Stimulated activated CD4-positive, alpha-beta T cell treated with anti-CD3 and anti-CD28 coated beads, Interleukin-15, amount 100 ng/mL, for 48 hours (primary cell): Measurements from ENCODE around the gene PDS5A.
"Not testable (repeated sequence)": the region's sequence is repeated elsewhere in the genome, so short reads cannot be mapped to it uniquely, and the experiment has no call there.

Experiments
- DNase-seq, 2 donors: peaks; one replicate each; pipeline ENCODE4 v3.0.0-alpha.2; 2020; ENCODE audit warnings: low read depth in 2 of 2

PDS5A gene

GRCh38 chr4:39905656-39906055 is 72.1 kb downstream of the PDS5A start:
- DNase-seq = no peak

DNA sequence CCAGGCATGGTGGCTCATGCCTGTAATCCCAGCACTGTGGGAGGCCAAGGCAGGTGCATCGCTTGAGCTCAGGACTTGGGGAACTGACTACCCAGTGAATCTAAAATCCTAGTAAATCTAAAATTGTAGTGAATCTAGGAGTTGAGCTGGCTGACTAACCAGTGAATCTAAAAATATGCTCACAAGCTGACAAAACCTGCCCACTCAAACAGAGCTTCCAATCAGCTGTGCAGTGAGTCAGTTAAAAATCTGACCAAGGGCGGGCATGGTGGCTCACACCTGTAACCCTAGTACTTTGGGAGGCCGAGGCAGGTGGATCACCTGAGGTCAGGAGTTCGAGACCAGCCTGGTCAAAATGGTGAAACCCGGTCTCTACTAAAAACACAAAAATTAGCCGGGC is 72.7 kb downstream of the PDS5A start:
- DNase-seq = not testable (repeated sequence)

DNA sequence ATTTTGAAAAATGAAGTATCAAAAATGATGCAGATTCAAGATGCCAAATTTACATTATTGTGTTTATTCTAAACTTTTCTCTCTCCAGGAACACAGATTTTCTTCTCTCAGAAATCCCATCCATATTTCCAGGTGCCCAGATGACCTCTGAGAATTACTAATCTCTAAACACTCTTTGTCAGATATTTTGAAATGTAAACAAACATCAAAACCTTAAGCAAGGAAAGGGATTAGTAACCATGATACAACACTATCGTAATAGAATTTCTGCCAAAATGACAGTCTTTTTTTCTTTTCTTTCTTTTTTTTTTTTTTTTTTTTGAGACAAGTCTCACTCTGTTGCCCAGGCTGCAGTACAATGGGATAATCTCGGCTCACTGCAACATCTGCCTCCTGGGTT is 76.7 kb downstream of the PDS5A start:
- no peak for DNase-seq

- DNase-seq = no peak
Observed at GRCh38 chr4:39899291-39899690, 78.4 kb downstream of the PDS5A start.

DNA sequence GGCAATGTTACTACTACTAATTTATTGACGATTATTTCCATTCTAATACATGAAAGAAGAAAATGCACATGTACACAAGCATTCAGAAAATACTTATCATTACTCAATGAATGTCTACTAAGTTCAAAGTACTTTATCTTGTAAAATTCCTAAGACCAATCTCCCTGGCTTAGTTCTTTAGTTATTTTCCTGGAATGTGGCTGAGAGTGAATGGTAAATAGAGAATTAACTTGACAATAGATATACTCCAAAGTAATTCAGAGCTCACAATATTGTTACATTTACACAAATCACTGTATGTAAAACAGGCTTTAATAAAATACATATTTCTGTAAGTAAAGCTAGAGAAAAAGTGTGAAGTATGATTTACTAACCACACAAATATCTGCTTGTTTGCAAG is 79.7 kb downstream of the PDS5A start:
- DNase-seq = no peak

- DNase-seq = no peak
Observed at GRCh38 chr4:39893693-39894072, 84.0 kb downstream of the PDS5A start.

DNA sequence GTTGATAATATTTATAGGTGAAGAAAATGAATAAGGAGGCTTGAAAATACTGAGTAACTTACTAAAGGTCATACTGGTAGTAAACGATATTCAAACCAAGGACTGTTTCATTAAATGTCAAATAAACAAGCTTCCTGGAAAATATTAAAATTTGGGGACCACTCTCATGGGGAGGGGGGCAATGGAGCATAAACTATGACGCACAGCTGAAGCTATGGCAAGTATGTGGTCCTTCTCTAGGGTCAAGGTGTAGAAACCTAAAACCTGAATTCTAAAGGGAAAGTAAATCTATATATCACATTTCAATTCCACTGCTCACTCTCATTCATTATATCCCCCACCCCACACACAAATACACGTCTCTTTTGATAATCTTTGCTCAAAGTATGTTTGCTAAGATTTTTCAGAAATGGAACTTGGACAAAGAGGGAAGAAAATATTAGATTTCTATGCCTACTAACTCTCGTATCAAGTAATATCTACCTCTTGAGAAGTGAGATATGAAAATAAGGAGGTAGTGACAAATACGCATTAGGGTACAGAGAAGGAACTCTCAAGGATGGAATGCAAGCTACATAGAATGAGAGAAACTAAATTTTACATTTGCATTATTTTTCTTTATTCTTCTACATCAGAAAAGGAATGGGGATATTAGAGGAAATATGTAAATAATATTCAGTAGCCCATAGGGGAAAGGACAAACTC is 84.6 kb downstream of the PDS5A start:
- no peak for DNase-seq

GRCh38 chr4:39889226-39889625 is 88.5 kb downstream of the PDS5A start:
- DNase-seq = no peak

DNA sequence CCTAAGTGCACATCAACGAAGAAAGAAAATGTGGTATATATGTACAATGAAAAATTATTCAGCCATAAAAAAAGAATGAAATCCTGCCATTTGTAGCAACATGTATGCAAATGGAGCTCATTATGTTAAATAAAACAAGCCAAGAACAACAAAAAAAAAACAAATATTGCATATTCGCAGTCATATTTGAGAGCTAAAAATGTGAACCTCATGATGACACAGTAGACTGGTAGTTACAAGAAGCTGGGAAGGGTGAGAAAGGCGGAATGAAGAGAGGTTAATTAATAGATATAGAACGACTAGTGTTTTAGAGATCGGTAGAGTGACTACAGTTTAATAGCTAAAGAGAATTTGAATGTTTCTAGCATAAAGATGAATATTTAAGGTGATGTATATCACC is 89.2 kb downstream of the PDS5A start:
- no peak for DNase-seq

DNA sequence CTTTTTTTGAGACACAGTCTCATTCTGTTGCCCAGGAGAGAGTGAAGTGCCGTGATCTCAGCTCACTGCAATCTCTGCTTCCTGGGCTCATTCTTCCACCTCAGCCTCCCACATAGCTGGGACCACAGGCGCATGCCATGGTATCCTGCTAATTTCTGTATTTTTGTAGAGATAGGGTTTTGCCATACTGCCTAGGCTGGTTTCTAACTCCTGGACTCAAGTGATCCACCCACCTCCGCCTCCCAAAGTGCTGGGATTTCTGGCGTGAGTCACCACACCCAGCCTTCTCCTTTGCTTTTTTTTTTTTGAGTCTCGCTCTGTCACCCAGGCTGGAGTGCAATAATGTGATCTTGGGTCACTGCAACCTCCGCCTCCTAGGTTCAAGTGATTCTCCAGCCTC is 94.1 kb downstream of the PDS5A start:
- DNase-seq = no peak

- DNase-seq = no peak
Observed at GRCh38 chr4:39881789-39882188, 95.9 kb downstream of the PDS5A start.

DNA sequence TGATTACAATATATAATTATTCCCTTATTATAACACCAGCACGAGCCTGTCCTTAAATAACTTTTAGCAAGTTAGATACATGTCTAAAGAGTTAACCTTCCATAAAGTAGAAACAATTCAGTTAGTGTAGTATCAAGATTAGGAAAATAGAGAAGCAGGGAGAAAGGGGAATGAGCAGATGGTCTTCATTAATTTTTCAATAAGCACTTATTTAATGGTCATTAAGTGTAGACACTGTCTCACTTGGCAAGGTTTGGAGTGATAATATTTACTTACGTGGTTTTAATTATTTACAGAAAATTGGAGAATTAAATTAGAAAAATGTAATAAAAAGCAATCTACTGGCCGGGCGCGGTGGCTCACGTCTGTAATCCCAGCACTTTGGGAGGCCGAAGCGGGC is 99.7 kb downstream of the PDS5A start:
- no peak for DNase-seq

- no peak for DNase-seq
Observed at GRCh38 chr4:39873823-39874222, 103.9 kb downstream of the PDS5A start.

GRCh38 chr4:39865280-39865679 is 112.4 kb downstream of the PDS5A start:
- DNase-seq = no peak

DNA sequence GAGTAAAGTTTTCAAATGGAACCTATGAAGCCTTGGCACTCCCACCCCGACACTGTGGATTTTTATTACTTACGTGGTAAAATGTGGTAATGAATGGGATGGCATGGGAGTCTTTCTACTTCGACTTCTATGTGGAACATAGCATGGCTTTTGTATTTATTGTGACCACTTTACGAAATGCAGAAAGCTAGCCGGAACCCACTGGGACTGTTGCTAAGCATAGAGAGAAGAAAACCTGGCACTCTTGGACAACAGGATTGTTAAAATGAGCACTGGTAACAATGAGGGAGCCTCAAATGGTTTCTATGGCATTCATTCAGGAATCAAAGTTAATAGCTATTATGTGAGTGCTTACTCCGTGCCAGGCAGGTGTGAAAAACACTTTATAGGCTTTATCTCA is 113.3 kb downstream of the PDS5A start:
- DNase-seq = no peak

- no peak for DNase-seq
Observed at GRCh38 chr4:39860804-39861203, 116.9 kb downstream of the PDS5A start.

- no peak for DNase-seq
Observed at GRCh38 chr4:39855909-39856512, 121.7 kb downstream of the PDS5A start.

DNA sequence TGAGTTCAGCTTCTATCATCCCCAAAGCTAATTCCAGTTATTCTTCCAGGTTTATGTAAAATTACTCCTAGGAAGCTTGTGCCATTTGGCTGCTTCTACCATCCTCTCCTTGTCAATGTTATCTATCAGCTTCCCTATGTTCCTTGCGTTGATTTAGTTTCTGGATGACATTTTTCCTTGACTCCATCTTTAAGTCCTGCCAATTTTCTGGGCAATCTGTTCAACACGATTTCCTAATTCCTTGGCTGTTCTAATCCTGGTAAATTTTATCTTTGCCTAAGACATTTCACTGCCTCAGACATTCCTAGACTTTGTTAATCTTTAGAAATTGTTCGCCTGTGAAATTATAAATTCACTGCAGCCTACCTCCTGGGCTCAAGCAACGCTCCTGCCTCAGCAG is 125.1 kb downstream of the PDS5A start:
- DNase-seq = no peak

DNA sequence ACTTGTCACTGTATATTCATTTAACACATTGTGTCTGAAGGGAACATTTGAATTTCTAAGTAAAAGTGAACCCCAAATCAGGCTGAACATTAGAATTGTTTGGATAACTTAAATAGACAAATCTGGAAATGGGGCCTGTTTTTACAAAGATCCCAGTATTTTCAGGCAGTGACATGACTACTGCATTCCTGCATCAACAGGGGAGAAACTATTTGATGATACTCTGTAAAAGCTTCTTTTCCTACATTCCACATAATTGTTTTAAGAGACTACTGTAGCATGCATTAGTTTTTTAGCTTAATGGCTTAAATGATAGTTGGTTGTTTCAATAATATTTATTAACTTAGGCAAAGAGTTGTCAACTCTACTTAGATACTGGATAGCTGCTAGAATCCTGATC is 127.0 kb downstream of the PDS5A start:
- DNase-seq = no peak

DNA sequence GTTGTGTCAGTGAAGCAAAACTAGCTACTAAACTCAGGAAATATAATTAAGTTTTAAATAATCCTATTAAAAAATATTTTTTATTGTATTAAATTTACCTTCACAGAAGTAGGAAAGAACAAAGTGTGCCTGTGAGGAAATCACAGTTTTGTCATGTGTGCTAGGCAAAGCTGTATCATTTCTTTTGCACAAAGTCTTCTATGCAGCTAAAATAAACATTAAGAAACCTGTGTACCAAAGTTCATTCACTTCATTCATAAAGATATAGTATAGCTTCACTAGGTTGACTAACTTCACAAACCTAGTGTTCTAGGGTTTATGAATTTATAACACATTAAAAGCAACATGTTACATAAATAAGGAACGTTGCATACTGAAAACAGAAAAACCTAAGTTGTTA is 131.0 kb downstream of the PDS5A start:
- no peak for DNase-seq

GRCh38 chr4:39846120-39846519 is 131.6 kb downstream of the PDS5A start:
- no peak for DNase-seq

DNA sequence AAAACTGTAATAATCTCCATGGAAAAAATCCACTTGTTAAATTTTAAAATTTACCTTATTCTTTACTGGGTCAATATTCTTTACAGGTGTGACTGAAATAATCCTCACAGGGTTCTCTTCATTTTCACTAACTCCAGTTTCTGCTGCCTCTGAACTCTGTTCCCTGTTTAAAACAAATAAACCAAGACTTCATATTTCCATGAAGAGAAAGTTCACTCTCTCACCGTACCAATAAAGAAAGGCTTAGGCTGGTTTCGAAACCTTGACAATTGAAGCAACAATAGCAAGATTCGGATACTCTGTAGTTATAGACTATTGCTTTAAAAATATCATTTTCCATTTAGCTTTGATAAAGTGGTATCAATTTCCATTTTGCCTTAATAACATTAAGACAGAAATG is 135.8 kb downstream of the PDS5A start:
- DNase-seq = no peak

GRCh38 chr4:39840516-39840915 is 137.2 kb downstream of the PDS5A start:
- not testable (repeated sequence) for DNase-seq

DNA sequence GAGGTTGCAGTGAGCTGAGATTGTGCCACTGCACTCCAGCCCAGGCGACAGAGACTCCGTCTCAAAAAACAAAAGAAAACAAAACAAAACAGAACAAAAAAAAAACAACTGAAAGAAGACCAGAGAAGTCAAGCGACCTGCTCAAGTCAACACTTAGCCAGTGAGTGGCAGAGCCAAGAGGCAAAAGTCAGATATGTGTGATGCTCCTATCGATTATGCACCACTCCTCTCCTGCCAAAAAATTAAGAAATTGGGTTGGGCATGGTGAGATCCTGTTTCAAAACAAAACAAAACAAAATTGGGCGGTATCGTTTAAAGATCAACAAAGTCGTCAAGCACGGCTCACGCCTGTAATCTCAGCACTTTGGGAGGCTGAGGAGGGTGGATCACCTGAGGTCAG is 137.7 kb downstream of the PDS5A start:
- DNase-seq = no peak
